HG03025 (cell line): Measurements from ENCODE around the gene MCOLN2.
"Not testable (repeated sequence)": the region's sequence is repeated elsewhere in the genome, so short reads cannot be mapped to it uniquely, and the experiment has no call there.

Experiments
- ATAC-seq: cut with Tn5 transposase; IDR thresholded peaks from one replicate; pipeline ENCODE4 v1.9.1; 2021; ENCODE audit warnings: mild to moderate bottlenecking, moderate library complexity; ENCODE audit not compliant: unreplicated experiment, low FRiP score

MCOLN2 gene

GRCh38 chr1:84988588-84988987 lies 8.3 kb downstream of the MCOLN2 start:
- peak; percentile 58 for ATAC-seq

- not testable (repeated sequence) for ATAC-seq
These were observed 10.4 kb downstream of the MCOLN2 start for GRCh38 chr1:84986561-84986960.

GRCh38 chr1:84985365-84985764 lies 11.5 kb downstream of the MCOLN2 start:
- no peak for ATAC-seq

- no peak for ATAC-seq
These were observed 14.5 kb downstream of the MCOLN2 start for GRCh38 chr1:84982395-84982794.

- ATAC-seq, result peak; percentile 34
These were observed 21.9 kb downstream of the MCOLN2 start for GRCh38 chr1:84975035-84975434.

GRCh38 chr1:84973498-84974334 lies 23.2 kb downstream of the MCOLN2 start:
- peak; percentile 54 for ATAC-seq

- peak; percentile 37 for ATAC-seq
These were observed 24.4 kb downstream of the MCOLN2 start for GRCh38 chr1:84972377-84972987.

- peak; percentile 23 for ATAC-seq
These were observed 25.0 kb downstream of the MCOLN2 start for GRCh38 chr1:84971957-84972356.

- no peak for ATAC-seq
These were observed 27.2 kb downstream of the MCOLN2 start for GRCh38 chr1:84969489-84970250.

GRCh38 chr1:84968865-84969264 lies 28.0 kb downstream of the MCOLN2 start:
- no peak for ATAC-seq

- ATAC-seq, result no peak
These were observed 28.8 kb downstream of the MCOLN2 start for GRCh38 chr1:84968101-84968500.

- ATAC-seq, result no peak
These were observed 29.2 kb downstream of the MCOLN2 start for GRCh38 chr1:84967666-84968065.

GRCh38 chr1:84963021-84963420 lies 33.9 kb downstream of the MCOLN2 start:
- ATAC-seq, result no peak

GRCh38 chr1:84961316-84961715 lies 35.6 kb downstream of the MCOLN2 start:
- ATAC-seq, result no peak

GRCh38 chr1:84960371-84960770 lies 36.5 kb downstream of the MCOLN2 start:
- ATAC-seq, result no peak

- peak; percentile 78 for ATAC-seq
These were observed 37.6 kb downstream of the MCOLN2 start for GRCh38 chr1:84959294-84959693.

GRCh38 chr1:84957966-84958365 lies 38.9 kb downstream of the MCOLN2 start:
- no peak for ATAC-seq

GRCh38 chr1:84956655-84957054 lies 40.3 kb downstream of the MCOLN2 start:
- ATAC-seq, result no peak

- ATAC-seq, result no peak
These were observed 40.8 kb downstream of the MCOLN2 start for GRCh38 chr1:84956097-84956496.

- no peak for ATAC-seq
These were observed 47.2 kb downstream of the MCOLN2 start for GRCh38 chr1:84949664-84950063.
